GM19193 (cell line): ENCODE measurements around the gene ADPRHL1.

Experiments
- POLR2A ChIP-seq: IDR thresholded peaks from 4 replicates; pipeline ENCODE4 v1.6.1; 2011; ENCODE audit not compliant: insufficient read depth, insufficient read length; ENCODE audit errors: extremely low read depth

The ADPRHL1 gene

GRCh38 chr13:113489171-113489548 lies 35.9 kb upstream of the ADPRHL1 start:
- TF ChIP-seq POLR2A: no peak

- TF ChIP-seq POLR2A: no peak
Measured at GRCh38 chr13:113488283-113488682, 35.0 kb upstream of the ADPRHL1 start.

- no peak for TF ChIP-seq POLR2A
Measured at GRCh38 chr13:113486698-113487097, 33.4 kb upstream of the ADPRHL1 start.

DNA sequence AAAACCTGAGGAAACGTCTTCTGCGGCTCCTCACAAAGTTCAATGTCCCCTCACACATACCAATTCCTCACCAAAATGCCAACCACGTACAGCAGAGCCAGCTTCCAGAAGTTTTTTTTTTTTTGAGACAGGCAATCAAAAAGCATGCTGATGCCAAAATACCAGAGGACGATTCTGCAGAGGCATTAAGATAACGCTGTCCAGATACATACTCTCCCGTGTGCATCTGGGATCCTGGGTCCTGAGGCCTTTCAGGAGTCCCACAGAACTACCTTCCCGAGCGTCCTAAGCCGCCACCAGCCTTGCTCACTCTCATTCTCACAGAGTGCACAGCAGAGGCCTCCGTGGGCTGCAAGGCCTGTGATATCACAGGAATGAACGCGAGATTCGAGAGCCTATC lies 32.3 kb upstream of the ADPRHL1 start:
- TF ChIP-seq POLR2A: no peak

- TF ChIP-seq POLR2A: no peak
Measured at GRCh38 chr13:113483504-113484293, 30.4 kb upstream of the ADPRHL1 start.

DNA sequence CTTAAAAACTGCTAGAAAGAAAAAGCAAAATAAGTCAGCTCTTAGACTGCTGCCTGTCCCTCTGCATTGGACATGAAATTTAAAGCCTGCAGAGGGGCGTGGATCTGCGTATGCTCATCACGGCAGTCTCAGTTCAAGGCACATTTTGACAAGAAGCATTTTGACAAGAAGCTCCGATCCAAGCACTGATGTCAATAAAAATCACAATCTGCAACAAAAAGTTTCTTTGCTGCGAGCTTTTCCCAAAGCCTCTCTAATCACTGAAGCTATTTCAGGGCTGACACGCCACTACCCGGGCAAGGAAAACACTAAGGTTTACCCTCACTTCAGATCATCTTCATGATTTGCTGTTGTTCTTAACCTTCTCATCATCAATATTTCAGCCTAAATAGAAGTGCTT lies 29.8 kb upstream of the ADPRHL1 start:
- no peak for TF ChIP-seq POLR2A

DNA sequence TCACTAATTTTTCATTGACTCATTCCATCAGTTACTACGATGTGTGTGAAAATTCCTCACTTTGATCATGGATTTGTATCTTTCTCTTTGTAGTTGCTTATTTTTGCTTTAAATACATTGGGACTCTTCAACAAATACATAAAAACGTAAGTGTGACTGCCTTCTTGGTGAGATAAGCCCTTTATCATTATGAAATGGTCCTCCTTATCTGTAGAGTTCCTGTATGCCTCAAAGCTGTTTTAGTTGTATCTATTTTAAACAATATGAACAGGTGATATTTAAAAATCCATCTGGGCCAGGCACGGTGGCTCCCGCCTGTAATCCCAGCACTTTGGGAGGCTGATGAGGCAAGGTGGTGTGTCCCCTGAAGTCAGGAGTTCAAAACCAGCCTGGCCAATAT lies 25.9 kb upstream of the ADPRHL1 start:
- TF ChIP-seq POLR2A: no peak

DNA sequence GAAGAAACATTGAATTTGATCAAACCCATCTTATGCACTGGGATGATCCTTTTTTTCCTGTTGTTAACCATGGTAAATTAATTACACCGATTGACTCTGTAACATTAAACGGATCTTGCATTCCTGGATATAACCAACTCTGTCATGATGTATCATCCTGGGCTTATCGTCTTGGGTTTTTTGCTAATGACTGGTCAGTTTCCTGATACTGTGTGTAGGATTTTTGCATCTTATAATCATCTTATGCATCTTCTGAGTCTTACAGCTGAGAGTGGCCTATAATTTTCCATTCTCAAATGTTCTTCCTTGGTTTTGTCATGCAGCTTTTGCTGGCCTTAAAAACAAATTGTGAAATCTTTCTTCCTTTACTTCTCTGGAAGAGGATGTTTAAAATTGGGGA lies 24.4 kb upstream of the ADPRHL1 start:
- TF ChIP-seq POLR2A: no peak

DNA sequence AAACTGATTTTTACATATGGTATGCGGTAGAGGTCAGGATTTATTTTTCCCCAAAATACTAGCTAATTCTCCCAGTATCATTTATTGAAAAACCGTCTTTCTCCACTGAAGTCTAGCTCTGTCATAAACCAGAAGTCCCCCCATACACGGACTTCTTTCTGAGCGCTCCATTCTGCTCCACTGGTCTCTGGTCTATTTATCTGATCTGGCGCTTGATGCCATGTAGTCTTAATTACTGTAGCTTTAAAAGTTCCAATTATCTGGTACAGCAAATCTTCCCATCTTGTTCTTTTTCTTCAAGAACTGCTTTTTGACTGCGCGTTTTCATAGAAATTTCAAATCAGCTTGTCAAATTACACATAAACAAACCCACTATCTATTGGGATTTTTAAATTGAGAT lies 23.5 kb upstream of the ADPRHL1 start:
- no peak for TF ChIP-seq POLR2A

GRCh38 chr13:113475911-113476310 lies 22.6 kb upstream of the ADPRHL1 start:
- TF ChIP-seq POLR2A: no peak

GRCh38 chr13:113475280-113475679 lies 22.0 kb upstream of the ADPRHL1 start:
- no peak for TF ChIP-seq POLR2A

- no peak for TF ChIP-seq POLR2A
Measured at GRCh38 chr13:113474179-113474578, 20.9 kb upstream of the ADPRHL1 start.

- no peak for TF ChIP-seq POLR2A
Measured at GRCh38 chr13:113472355-113473025, 19.2 kb upstream of the ADPRHL1 start.

DNA sequence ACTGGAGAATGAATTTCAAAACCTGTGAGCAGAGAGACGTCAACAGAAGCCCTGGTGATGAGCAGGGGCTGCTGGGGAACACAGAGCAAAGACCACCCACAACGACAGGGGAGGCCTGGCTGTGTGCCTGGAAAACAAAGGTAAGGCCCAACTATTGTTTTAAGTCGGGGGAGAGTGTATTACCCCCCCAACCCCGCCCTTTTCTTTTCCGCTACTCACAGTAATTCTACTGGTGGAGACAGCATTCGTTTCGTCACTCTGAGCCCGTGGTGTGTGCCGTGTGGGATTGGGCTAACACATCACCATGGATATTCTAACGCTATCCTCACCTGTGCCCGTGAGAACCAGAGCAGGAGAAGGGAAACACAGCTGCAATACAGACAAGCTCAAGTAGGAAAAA lies 18.6 kb upstream of the ADPRHL1 start:
- TF ChIP-seq POLR2A: no peak

- no peak for TF ChIP-seq POLR2A
Measured at GRCh38 chr13:113470073-113470472, 16.8 kb upstream of the ADPRHL1 start.

DNA sequence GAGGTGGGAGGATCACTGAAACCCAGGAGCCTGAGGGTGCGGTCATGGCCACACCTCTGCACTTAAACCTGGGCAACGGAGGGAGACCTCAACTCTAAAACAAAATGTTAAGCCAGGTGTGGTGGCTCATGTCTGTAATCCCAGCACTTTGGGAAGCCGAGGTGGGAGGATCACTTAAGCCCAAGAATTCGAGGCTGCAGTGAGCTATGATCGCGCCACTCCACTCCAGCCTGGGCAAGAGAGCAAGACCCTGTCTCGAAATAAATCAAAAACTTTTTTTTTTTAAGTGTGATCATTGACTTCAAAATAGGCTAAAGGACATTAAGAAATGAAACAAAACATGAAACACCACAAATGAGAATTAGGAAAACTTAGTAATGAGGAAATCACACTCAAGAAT lies 16.3 kb upstream of the ADPRHL1 start:
- no peak for TF ChIP-seq POLR2A
